Measurements from ENCODE around the gene TRMT61A.

The TRMT61A gene

GRCh38 chr14:103528587-103529382 is at the start of gene TRMT61A:
TSS of gene TRMT61A (plus strand) at chr14:103529196. CDS start at chr14:103529979, 783 bp downstream.
- Histone ChIP-seq H3K9me3 (no peaks in the 10 kb centered on the region), H3K4me3 (peak within 1 kb of the TSS; percentile 92 to 95), H3K27ac (peak within 1 kb of the TSS; percentile 86 to 90), H3K36me3 (peaks cover 0 to 34% (median 7%) of the 10 kb centered on the region in 3 donors), H3K4me1 (peaks cover 0 to 63% (median 55%) of the 10 kb centered on the region in 4 donors), H3K27me3 (no peaks in the 10 kb centered on the region)
- DNase-seq = peak; percentile 90 to 96
- TF ChIP-seq CTCF (IDR thresholded peaks at IDR 0.05) = no peak
- intact Hi-C loops (cut with DNase I; ENCODE audit: low total_unique reads) = no loop called here

GRCh38 chr14:103480595-103480994 is 48.4 kb upstream of the TRMT61A start:
- no peak for TF ChIP-seq CTCF (IDR thresholded peaks at IDR 0.05)
- H3K4me1 ChIP-seq = no peaks in the 10 kb centered on the region
- no peaks in the 10 kb centered on the region for H3K9me3 ChIP-seq
- peaks cover 37 to 88% (median 65%) of the 10 kb centered on the region in 3 donors for H3K36me3 ChIP-seq
- no peaks in the 10 kb centered on the region for H3K27me3 ChIP-seq
- no peak overlapping the region for H3K27ac ChIP-seq
- DNase-seq = no peak
- intact Hi-C loops (cut with DNase I; ENCODE audit: low total_unique reads) = no loop called here
- H3K4me3 ChIP-seq = no peak overlapping the region

GRCh38 chr14:103483600-103483999 is 45.4 kb upstream of the TRMT61A start:
- Histone ChIP-seq H3K9me3 (no peaks in the 10 kb centered on the region), H3K27ac (no peak overlapping the region), H3K36me3 (peaks cover 29 to 76% (median 57%) of the 10 kb centered on the region in 3 donors), H3K4me3 (no peak overlapping the region), H3K27me3 (no peaks in the 10 kb centered on the region), H3K4me1 (no peaks in the 10 kb centered on the region)
- intact Hi-C loops (cut with DNase I; ENCODE audit: low total_unique reads) = no loop called here
- no peak for TF ChIP-seq CTCF (IDR thresholded peaks at IDR 0.05)
- DNase-seq = no peak

- Histone ChIP-seq H3K4me1 (no peaks in the 10 kb centered on the region), H3K27ac (no peak overlapping the region), H3K27me3 (no peaks in the 10 kb centered on the region), H3K36me3 (peaks cover 35 to 75% (median 54%) of the 10 kb centered on the region in 3 donors), H3K4me3 (no peak overlapping the region), H3K9me3 (no peaks in the 10 kb centered on the region)
- intact Hi-C loops (cut with DNase I; ENCODE audit: low total_unique reads) = no loop called here
- no peak for TF ChIP-seq CTCF (IDR thresholded peaks at IDR 0.05)
- no peak for DNase-seq
Observed at GRCh38 chr14:103485504-103485903, 43.5 kb upstream of the TRMT61A start.

GRCh38 chr14:103488071-103488470 is 40.9 kb upstream of the TRMT61A start:
- no peak for DNase-seq
- Histone ChIP-seq H3K27me3 (no peaks in the 10 kb centered on the region), H3K4me3 (no peak overlapping the region), H3K27ac (no peak overlapping the region), H3K9me3 (no peaks in the 10 kb centered on the region), H3K36me3 (peaks cover 29 to 79% (median 51%) of the 10 kb centered on the region in 3 donors), H3K4me1 (no peaks in the 10 kb centered on the region)
- TF ChIP-seq CTCF (IDR thresholded peaks at IDR 0.05) = no peak
- intact Hi-C loops (cut with DNase I; ENCODE audit: low total_unique reads) = no loop called here

Data from tibial artery (tissue), 4 donors.